ENCODE measurements around the gene BCORL1.

Gene BCORL1

DNA sequence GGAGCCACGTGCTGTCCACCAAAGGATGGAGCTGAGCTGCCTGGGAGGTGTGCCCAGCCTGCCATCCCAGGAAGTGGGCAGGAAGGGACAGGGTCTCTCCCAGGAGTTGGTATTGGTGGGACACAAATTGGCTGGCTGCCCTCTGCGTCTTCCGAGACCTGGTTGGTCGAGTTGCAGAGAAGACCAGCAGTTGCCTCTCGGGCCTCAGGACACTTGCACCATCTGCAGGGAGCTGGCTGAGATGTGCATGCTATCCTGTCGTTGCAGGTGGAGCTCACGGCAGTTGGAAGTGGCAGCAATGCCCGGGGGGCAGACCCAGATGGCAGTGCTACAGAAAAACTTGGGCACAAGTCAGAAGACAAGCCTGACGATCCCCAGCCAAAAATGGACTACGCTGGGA lies 30.2 kb downstream of the BCORL1 start:
- ATAC-seq (no peak), DNase-seq (no peak)

DNA sequence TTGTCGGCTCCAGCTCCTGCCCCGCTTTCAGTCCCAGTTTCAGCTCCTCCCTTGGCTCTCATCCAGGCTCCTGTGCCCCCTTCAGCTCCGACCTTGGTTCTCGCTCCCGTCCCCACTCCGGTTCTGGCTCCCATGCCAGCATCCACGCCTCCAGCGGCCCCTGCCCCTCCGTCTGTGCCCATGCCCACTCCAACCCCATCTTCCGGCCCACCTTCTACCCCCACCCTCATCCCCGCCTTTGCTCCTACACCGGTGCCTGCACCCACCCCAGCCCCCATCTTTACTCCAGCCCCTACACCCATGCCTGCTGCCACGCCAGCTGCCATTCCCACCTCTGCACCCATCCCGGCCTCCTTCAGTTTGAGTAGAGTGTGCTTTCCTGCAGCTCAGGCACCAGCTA lies 31.2 kb downstream of the BCORL1 start:
- DNase-seq = no peak
- no peak for ATAC-seq

DNA sequence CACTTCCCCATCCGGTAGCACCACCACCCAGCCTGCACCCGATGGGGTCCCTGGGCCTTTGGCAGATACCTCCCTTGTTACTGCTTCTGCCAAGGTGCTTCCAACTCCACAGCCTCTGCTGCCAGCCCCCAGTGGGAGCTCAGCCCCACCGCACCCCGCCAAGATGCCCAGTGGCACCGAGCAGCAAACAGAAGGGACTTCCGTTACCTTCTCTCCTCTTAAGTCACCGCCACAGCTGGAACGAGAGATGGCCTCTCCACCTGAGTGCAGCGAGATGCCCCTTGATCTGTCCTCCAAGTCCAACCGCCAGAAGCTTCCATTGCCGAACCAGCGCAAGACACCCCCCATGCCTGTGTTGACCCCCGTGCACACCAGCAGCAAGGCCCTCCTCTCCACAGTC lies 31.9 kb downstream of the BCORL1 start:
- DNase-seq (no peak), ATAC-seq (no peak)

DNA sequence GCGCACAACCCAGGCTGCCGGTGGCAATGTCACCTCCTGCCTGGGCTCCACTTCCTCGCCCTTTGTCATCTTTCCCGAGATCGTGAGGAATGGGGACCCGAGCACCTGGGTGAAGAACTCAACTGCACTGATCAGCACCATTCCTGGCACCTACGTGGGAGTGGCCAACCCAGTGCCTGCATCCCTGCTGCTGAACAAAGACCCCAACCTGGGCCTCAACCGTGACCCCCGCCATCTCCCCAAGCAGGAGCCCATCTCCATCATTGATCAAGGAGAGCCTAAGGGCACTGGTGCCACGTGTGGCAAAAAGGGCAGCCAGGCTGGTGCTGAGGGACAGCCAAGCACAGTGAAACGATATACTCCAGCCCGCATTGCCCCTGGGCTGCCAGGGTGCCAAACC lies 32.3 kb downstream of the BCORL1 start:
- ATAC-seq = no peak
- DNase-seq = no peak

DNA sequence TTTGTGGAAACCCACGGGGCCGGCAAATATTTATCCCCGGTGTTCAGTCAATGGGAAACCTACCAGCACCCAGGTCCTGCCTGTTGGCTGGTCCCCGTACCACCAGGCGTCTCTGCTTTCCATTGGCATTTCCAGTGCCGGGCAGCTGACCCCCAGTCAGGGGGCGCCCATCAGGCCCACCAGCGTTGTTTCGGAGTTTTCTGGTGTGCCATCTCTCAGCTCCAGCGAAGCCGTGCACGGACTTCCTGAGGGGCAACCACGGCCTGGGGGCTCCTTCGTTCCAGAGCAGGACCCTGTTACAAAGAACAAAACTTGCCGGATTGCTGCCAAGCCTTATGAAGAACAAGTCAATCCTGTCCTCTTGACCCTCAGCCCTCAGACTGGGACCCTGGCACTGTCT lies 32.7 kb downstream of the BCORL1 start:
- no peak for DNase-seq
- ATAC-seq = no peak

DNA sequence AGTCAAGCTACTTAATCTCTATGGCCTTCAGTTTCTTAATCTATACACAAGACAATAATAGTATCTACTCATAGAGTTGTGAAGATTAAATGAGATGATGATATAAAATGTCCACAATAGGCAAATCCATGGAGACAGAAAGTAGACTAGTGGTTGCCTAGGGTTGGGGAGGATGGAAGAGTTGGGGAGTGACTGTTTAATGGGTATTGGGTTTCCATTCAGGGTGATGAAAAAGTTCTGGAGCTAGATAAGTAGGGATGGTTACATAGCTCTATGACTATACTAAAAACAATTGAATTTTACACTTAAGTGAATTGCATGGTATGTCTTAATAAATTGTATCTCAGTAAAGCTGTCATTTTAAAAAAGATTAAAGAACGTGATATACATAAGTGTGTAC lies 35.7 kb downstream of the BCORL1 start:
- ATAC-seq (no peak), DNase-seq (no peak)

DNA sequence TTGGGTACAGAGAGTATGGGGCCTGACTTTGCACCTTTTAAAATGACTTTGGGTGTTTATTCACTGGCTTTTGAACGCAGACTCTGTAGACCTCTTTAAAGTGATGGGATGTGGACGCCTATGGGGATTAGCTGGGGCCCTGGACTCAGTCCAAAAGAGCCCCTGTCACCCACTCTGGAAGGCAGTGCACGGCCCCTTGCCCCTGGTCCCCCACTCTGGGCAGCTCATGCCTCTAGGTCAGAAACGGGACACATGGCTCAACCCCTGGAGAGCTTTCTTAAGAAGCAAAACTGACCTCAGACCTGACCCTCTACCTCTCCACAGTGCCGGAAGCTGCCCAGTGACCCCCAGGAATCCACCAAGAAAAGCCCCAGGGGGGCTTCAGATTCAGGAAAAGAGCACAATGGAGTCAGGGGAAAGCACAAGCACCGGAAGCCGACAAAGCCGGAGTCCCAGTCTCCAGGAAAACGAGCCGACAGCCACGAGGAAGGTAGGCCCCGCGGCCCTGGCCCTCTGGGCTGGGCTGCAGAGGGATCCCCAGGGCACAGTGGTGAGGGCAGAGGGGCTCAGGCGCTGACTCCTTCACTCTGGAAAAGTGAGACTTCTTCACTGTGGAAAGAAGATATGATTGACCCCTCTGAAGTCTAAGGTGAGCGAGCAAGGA lies 38.4 kb downstream of the BCORL1 start:
- no peak for ATAC-seq
- DNase-seq = no peak

DNA sequence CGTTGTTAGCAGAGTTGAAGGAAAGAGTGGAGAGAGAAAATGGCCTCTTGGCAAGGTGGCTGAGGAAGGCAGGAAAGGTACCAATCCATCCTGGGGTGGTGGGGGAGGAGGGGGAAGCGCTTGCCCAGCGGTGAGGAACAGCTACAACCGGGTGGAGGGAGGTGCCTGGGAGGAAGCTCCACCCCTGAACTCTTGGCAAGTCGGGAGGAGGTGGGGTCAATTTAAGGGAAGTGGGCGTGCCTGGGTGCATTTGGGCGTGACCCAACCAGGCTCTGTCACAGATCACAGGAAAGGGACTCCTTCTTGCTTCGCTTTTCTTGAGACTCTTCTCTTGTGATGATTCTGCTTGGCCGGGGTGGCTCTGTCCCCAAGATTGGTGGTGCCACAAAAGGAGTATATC lies 41.7 kb downstream of the BCORL1 start:
- DNase-seq = peak; percentile 73
- ATAC-seq = peak; percentile 93

DNA sequence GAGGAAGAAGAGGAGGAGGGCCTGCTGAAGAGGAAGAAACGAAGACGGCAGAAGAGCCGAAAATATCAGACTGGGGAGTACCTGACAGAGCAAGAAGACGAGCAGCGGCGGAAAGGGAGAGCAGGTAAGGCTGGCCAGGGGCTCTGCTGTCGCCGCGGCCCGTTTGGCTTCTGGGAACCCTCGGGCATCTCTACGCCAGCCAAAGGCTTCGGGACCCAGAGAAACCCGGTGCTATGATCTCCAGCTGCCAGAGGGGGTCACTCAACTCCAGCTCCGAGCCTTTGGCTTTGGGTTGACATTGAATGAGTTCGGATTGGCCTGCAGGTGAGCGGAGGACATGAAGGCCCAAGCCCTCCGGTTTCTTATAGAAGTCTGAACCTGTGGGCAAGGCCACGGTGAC lies 42.8 kb downstream of the BCORL1 start:
- DNase-seq (no peak), ATAC-seq (no peak)

DNA sequence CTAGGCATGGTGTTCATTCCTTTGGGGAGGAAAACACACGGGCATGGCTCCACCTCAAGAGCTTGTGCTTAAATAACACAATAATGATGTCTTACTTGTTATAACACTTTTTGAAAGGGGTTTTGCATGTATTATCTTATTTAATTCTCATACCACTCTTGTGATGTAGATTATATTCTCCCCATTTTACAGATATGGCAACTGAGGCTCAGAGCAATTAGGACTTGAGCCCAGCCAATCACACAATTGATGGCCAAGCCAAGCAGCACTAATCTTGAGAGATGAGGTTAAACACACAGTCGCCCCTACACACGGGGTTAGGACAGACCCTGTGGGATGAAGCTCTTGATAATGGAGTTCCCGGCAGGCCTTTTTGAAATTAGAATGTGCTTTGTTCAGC lies 45.1 kb downstream of the BCORL1 start:
- DNase-seq (no peak), ATAC-seq (no peak)

DNA sequence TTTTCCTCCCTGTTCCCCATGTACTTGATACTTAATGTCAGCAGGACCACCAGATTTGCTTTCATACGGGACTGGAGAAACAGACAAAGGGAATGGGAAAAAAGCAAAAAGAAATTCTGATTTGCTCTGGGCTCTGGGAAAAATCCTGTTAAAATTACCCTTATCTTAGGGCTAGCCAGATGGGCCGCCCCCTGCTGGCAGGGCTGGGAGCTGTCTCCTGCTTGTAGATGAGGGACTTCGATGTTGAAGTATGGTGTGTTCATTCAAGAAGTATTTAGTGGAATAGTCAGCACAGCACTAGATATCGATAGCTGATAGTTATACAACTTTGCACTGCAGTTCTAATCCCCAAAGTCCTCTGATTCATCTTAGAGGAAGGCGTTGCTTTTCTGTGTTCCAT lies 45.8 kb downstream of the BCORL1 start:
- peak; percentile 53 for DNase-seq
- no peak for ATAC-seq

DNA sequence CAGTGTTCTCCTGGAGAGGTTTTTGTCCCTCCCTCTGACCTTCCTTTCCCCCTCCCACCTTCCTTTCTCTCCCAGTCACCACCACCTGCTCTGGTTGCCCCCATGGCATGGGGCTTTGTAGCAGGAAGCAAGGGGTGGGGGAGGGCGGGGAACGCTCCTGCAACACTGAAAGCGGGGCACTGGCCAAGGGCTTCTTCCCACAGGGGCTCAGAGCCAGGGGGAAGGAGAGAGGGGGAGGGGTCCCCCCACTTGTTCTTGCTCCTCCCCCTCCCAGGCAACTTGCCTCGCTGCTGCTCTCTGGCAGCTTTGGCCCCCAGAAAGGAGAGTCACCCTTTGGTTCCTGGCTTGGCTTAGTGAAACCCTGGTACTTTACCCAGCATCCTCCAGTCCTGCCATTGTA lies 48.4 kb downstream of the BCORL1 start:
- DNase-seq (no peak), ATAC-seq (no peak)

DNA sequence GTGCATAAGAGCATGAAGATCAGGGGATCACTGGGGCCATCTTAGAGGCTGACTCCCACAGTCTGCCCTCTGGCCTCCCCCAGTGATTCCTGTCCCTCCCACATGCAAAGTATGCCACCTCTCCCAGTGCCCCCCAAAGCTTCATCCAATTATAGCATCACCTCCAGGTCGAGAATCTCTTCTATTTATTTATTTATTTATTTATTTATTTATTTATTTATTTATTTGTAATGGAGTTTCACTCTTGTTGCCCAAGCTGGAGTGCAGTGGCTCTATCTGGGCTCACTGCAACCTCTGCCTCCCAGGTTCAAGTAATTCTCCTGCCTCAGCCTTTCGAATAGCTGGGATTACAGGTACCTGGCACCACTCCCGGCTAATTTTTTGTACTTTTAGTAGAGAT lies 50.1 kb downstream of the BCORL1 start:
- ATAC-seq = no peak
- DNase-seq = no peak

DNA sequence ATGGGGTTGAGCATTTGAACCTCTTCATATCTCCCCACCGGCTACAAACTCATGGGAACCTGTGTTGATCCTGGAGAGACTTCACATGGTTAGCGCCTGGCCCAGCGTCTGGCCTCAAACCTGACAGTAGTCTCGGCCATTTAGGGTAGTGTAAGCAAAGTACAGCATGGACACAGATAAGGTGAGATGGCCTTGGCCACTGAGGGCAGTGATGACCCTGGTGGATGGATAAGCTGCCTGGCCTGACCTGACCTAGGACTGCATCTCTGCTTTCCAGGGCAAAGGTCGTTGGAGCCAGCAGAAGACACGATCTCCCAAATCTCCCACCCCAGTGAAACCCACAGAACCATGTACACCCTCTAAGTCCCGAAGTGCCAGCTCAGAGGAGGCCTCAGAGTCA lies 51.7 kb downstream of the BCORL1 start:
- no peak for DNase-seq
- no peak for ATAC-seq

DNA sequence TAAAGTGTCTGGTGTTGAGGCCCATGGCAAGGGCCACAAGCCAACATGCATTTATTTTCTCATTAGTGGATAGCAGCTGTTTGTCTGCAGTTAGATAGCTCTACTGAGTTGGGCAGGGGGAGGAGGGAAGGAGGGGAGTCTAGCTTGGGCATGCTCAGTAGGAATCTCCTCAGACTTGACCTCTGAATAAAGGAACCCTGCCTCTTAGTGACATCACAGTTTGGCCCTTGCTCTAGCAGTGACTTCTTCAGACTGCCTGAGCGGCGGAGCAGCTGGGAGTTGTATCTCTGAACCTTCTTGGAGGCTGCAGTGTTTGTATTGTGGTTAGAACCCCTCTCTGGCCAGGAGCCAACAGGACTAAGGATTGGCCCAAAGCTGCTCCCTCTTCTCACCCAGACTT lies 57.4 kb downstream of the BCORL1 start:
- DNase-seq (no peak), ATAC-seq (no peak)

DNA sequence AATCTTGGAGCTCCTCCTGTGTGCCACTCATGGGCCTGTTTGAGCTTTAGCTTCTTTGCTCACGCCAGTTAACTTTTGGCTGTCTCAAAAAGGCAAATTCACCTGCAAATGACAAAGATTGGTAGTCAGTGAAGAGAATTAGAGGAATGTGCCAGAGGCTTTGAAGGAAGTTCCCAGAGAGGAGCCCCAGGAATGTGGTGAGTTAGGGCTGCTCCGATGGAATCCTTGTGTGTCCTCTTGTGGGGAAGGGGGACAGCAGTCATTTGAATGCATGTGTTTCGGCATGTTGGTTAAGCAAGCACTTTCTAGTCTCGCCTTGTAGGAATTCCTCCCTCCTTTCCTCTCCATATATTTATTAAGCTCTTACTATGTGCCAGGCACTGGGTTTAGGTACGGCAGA lies 65.0 kb downstream of the BCORL1 start:
- DNase-seq (no peak), ATAC-seq (no peak)

DNA sequence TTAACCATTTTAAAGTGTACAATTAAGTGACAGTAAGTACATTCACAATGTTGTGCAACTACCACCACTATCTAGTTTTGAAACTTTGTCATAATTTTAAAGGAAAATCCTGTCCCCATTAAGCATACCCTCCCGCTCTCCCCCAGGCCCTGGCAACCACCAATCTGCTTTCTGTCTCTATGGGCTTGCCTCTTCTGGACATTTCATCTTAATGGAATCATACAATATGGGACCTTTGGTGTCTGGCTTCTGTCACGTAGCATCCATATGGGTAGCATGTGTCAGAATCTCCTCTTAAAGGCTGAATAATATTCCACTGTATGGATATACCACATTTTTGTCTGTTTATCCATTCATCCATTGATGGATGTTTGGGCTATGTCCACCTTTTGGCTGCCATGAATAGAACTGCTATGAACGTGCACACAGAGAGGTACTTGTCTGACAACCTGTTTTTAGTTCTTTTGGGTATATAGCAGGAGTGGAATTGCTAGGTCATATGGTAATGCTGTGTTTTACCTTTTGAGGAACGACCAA lies 66.3 kb downstream of the BCORL1 start:
- DNase-seq (no peak), ATAC-seq (no peak)

DNA sequence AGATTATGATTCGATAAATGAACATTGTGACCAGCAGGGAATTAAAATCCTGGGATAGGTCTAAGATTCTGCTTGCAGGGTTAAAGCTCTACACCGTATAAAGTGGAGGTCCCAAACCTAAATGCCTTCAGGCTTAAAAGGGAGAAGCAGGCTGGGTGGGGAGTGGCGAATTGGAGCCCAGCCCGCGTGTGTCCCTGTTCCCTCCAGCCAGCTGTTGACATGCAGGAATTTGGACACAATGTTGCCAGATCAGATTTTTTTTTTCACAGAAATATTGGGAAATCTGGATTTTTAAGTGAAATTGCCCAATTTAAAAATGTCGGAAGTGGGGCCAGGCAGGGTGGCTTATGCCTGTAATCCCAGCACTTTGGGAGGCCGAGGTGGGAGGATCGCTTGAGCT lies 67.4 kb downstream of the BCORL1 start:
- ATAC-seq (no peak), DNase-seq (no peak)

DNA sequence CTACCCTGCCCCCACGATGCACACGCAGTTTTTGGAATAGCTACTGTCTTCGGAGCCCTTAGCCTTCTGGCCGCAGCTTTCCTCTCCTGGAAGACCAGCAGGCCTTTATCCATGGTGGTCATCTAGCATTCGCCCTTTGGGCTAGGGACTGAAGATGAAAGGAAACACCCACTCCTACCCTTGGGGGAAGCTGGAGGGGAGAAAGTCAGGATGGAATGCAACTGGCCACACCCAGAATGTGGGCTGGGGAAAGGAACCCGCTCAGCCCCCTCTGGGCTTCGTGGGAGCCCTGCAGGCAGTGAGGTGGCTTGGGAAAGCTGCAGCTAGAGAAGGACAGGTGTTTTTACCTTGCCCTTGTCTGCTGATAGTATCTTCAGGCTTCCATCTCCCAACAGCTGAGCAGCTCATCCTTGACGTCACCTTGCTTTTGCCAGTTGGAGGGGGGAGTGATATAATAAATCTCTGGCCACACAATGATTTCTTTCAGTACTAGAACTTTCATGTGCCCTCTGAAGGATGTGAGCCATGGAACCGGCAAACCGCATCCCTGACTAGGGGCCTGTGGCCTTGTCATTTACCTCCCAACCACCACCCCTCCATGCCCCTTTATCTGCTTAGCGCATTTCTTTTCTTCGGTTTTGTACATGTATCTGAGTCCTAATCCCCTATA lies 68.9 kb downstream of the BCORL1 start:
- DNase-seq (no peak), ATAC-seq (no peak)

DNA sequence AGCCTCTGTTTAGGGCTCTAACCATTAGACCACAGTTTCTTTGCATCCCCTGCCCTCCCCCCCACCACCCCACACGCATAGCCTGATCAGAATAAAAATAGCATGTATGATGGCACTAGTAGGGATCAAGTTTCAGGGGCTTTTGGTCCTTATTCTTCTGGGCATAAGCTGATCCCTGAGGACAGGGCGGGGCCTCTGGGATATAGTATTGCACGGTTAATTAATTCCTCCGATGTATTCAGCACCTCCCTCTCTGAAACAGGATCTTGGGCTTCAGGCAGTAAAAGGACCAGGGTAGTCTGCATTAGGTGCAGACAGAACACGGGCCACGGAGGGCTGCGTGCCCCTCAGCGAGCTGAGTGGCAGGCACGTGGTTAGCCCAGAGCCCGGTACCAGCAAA lies 70.8 kb downstream of the BCORL1 start:
- DNase-seq (no peak), ATAC-seq (no peak)

DNA sequence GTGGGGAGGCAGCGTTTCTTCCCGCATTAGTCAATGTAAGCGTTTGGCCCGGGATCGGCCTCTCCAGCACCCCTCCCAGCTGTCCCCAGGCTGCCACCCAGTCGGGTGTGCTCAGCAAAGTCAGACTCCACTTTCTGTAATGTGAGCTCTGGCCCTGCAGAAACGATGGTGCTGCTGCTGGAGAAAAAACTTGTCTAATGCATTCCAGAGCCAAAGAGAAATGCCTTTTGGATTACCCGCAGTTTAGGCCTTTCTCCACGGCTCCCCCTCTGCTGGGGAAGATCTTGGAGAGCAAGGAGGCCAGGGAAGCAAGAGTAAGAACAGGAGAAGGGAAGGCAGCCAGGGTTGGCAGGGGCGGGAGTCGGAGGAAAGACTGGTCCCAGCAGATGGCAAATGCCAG lies 72.7 kb downstream of the BCORL1 start:
- ATAC-seq (no peak), DNase-seq (no peak)

DNA sequence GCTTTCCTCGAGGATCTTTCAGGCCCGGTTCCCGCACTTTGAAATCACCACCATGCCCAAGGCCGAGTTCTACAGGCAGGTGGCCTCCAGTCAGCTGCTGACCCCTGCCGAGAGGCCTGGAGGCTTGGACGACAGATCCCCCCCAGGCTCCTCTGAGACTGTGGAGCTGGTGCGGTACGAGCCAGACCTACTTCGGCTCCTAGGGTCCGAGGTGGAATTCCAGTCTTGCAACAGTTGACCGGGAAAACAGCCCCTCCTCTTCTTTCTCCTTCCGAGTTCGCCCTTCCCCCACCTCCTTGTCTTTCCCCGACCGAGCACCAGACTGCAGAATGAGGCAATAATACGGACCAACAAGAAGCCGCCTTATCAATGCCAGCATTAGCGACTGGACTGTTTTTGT lies 73.5 kb downstream of the BCORL1 start:
- ATAC-seq = no peak

DNA sequence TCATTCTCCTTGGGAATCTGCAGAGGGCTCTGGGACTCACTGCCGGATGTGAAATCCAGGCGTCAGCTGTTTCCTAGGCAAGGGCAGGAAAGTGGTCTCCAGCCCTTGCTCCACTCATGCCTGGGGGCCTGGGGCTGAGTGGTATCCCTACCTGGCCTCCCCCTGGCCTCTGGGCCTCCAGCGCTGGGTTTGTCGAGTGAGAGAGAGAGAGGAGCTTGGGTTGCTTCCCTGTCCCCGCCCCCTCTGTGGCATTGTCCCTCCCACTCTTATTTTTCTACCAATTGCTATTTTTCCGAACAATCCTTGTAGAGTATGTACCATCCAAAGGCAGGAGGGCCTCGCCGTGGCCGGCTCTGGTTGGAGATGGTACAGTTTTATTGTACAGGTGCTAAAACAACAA lies 74.8 kb downstream of the BCORL1 start:
- ATAC-seq (no peak), DNase-seq (no peak)

More for the DNA sequence above, 73.5 kb downstream of the BCORL1 start:
- no peak for DNase-seq

DNA sequence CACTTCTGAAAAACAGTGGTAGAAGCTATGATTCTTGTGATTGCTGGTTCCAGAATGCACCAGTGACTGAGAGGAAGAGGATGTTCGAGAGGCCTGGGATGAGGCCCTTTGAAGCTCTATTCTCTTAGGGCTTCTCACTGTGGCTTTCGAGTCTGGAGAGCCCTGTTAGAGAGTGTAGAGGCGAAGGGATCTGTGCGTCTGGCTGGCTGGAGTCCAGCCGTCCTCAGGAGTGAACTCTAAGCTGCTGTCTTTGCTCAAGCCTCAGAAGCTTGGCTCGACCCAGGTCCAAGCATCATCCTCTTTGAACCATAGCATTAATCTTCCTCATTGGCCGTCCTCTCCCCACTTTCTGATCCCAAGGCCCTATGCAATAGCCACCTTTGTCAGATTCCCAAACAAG lies 76.2 kb downstream of the BCORL1 start:
- ATAC-seq = no peak
- DNase-seq = no peak

Measured in stimulated activated naive CD8-positive, alpha-beta T cell treated with anti-CD3 and anti-CD28 coated beads, Interleukin-15, Interleukin-2, amounts not matched to agents 100 U/mL and 50 U/mL, for 24 hours (primary cell).